Measurements from ENCODE around the gene TYK2.

GRCh38 chr19:10352764-10353671, 27.4 kb downstream of the TYK2 start:
- TF ChIP-seq CTCF (IDR thresholded peaks at IDR 0.05) (no peak), POLR2A (IDR thresholded peaks at IDR 0.05) (no peak), EP300 (IDR thresholded peaks at IDR 0.05; ENCODE audit: low read depth) (no peak)

Data from transverse colon (tissue), 3 donors.